Endothelial cell of umbilical vein (primary cell): Measurements from ENCODE around the gene ABCC1. TPM values are rescaled to one million over a fixed set of nuclear protein-coding genes. Genes with fewer than 3 reads are reported as not detected.

ENCODE experiments used
- BruUV-seq: library from RNA; stranded (reverse); fragments of 400-500 nt; replicated peaks from 2 replicates; lab custom pipeline; 2021; lab: Mats Ljungman, UMichigan
- CTCF ChIA-PET: fragments of 300-600, 350-600 bp; sonication (Branson Sonifier 250); formaldehyde crosslinking; loops from one replicate; lab custom pipeline; 2021; ENCODE audit warnings: antibody characterized with exemption, inconsistent platforms; lab: Charles Lee
- POLR2A ChIA-PET: fragments of 300-600, 350-600 bp; sonication (Branson Sonifier 250); formaldehyde crosslinking; loops from one replicate; lab custom pipeline; 2021; ENCODE audit warnings: antibody characterized with exemption, inconsistent platforms; lab: Charles Lee
- DNase-seq: peaks from one replicate; pipeline ENCODE4 v3.0.0-alpha.2; 2011; ENCODE audit warnings: low read depth, low spot score
- FAIRE-seq: peaks from 2 replicates; lab custom pipeline; 2011; peaks lifted over from hg19 to GRCh38; lab: Jason Lieb, UNC
- H2AFZ ChIP-seq: 2 replicates; pipeline ENCODE4 v1.6.0; 2012; ENCODE audit warnings: low read depth, low read length, control low read depth, inconsistent platforms
- H3K27ac ChIP-seq: 2 replicates; pipeline ENCODE4 v1.5.1; 2011; ENCODE audit warnings: low read depth, mild to moderate bottlenecking, control low read depth, low read length, moderate library complexity; ENCODE audit not compliant: insufficient read depth
- H3K27me3 ChIP-seq, 2 experiments: 2 replicates each; pipeline versions ENCODE4 v1.6.0 to v1.6.1; 2011; ENCODE audit warnings: low read length in 2 of 2, mixed read lengths in 1 of 2; ENCODE audit not compliant: control insufficient read depth in 2 of 2, insufficient read depth in 2 of 2
- H3K36me3 ChIP-seq, 2 experiments: 2 replicates in 1 of 2; 3 replicates in 1 of 2; pipeline ENCODE4 v1.5.1; 2011; ENCODE audit warnings: low read length in 2 of 2, mild to moderate bottlenecking in 1 of 2, moderate library complexity in 1 of 2; ENCODE audit not compliant: control insufficient read depth in 2 of 2, insufficient read depth in 2 of 2; ENCODE audit errors: extremely low read depth in 1 of 2
- H3K4me1 ChIP-seq: 3 replicates; pipeline ENCODE4 v1.5.1; 2011; ENCODE audit warnings: mild to moderate bottlenecking, low read length; ENCODE audit not compliant: control insufficient read depth, insufficient read depth; ENCODE audit errors: extremely low read depth
- H3K4me2 ChIP-seq: 2 replicates; pipeline ENCODE4 v1.6.1; 2011; ENCODE audit warnings: low read length, control low read depth, mixed read lengths; ENCODE audit not compliant: insufficient read depth
- H3K4me3 ChIP-seq, 3 experiments: fragments of 200-600 bp in 1 of 3; sonication (generic), shearing (Covaris generic) in 1 of 3; replicated peaks in 1 of 3; 2 replicates each; pipeline ENCODE4 v1.5.1; 2011 to 2016; ENCODE audit warnings: control low read depth in 3 of 3, low read length in 3 of 3, mild to moderate bottlenecking in 2 of 3, inconsistent platforms in 1 of 3, low read depth in 1 of 3, moderate library complexity in 1 of 3; ENCODE audit not compliant: insufficient read depth in 1 of 3
- H3K79me2 ChIP-seq: 2 replicates; pipeline ENCODE4 v1.6.0; 2012; ENCODE audit warnings: low read length, inconsistent platforms; ENCODE audit not compliant: control insufficient read depth, insufficient read depth
- H3K9ac ChIP-seq: replicated peaks from 2 replicates; pipeline ENCODE3; 2011; ENCODE audit warnings: low read length, control low read depth; ENCODE audit not compliant: insufficient read depth; ENCODE audit errors: extremely low read depth
- H3K9me1 ChIP-seq: replicated peaks from 3 replicates; pipeline ENCODE4 v1.6.0; 2011; ENCODE audit warnings: mild to moderate bottlenecking, low read length; ENCODE audit not compliant: control insufficient read depth, insufficient read depth; ENCODE audit errors: extremely low read depth
- H3K9me3 ChIP-seq: replicated peaks from 2 replicates; pipeline ENCODE4 v1.5.1; 2012; ENCODE audit warnings: low read length, inconsistent platforms; ENCODE audit not compliant: control insufficient read depth, insufficient read depth
- H4K20me1 ChIP-seq: replicated peaks from 2 replicates; pipeline ENCODE3; 2011; ENCODE audit warnings: mild to moderate bottlenecking, low read length; ENCODE audit not compliant: control insufficient read depth, insufficient read depth; ENCODE audit errors: extremely low read depth
- EZH2 ChIP-seq: IDR thresholded peaks from 2 replicates; pipeline ENCODE4 v1.6.1; 2012; ENCODE audit warnings: borderline replicate concordance, low read depth, mild to moderate bottlenecking, moderate library complexity, low read length, inconsistent platforms; ENCODE audit not compliant: severe bottlenecking
- FOS ChIP-seq: IDR thresholded peaks from 2 replicates; pipeline ENCODE4 v1.6.1; 2011; ENCODE audit warnings: mild to moderate bottlenecking, low read length, moderate library complexity, borderline replicate concordance; ENCODE audit not compliant: insufficient read depth
- GATA2 ChIP-seq: IDR thresholded peaks from 2 replicates; pipeline ENCODE4 v1.7.0; 2011; ENCODE audit warnings: low read depth, mild to moderate bottlenecking, moderate library complexity, mixed read lengths, low read length; ENCODE audit not compliant: insufficient read length, insufficient read depth
- JUN ChIP-seq: IDR thresholded peaks from 2 replicates; pipeline ENCODE4 v1.6.1; 2011; ENCODE audit warnings: borderline replicate concordance, low read depth; ENCODE audit not compliant: insufficient read length, insufficient read depth
- MAX ChIP-seq: IDR thresholded peaks from 2 replicates; pipeline ENCODE4 v1.6.1; 2011; ENCODE audit not compliant: insufficient read depth, insufficient read length
- MYC ChIP-seq: IDR thresholded peaks from one replicate; pipeline ENCODE4 v1.6.1; 2011; ENCODE audit warnings: mild to moderate bottlenecking, low read depth, low read length
- POLR2A ChIP-seq: IDR thresholded peaks from 2 replicates; pipeline ENCODE4 v1.6.1; 2012; ENCODE audit warnings: low read depth, mild to moderate bottlenecking, control low read depth, low read length
- POLR2AphosphoS5 ChIP-seq: IDR thresholded peaks from 2 replicates; pipeline ENCODE4 v1.6.1; 2012; ENCODE audit warnings: low read depth, mild to moderate bottlenecking, control low read depth, low read length, moderate library complexity; ENCODE audit not compliant: insufficient read depth
- dilution Hi-C: fragments of 300-500 bp; cut with MboI; formaldehyde crosslinking; loops from one replicate; pipeline ENCODE4 v1.15.0; 2019; ENCODE audit warnings: low sequenced_read_pairs; ENCODE audit not compliant: extremely low pct_ligation_motif_present
- intact Hi-C: fragments of 100-400 bp; cut with micrococcal nuclease; formaldehyde crosslinking; loops from one replicate; pipeline ENCODE4 v1.10.0; 2022
- polyA plus RNA-seq, 4 experiments: library from polyadenylated mRNA; depleted of rRNA in 3 of 4; stranded (reverse) in 3 of 4; unstranded in 1 of 4; fragments of >200 nt; gene quantifications; 2 replicates each; pipeline versions ENCODE4 v1.2.1 to v1.2.3, GENCODE V29; 2011 to 2012; ENCODE audit warnings: missing spikeins in 1 of 4
- total RNA-seq: library from RNA; stranded (reverse); gene quantifications from 2 replicates; pipeline ENCODE4 v1.2.3, GENCODE V29; 2021
- TF ChIP-seq, protein P1 (sequence below), 2 donors: IDR thresholded peaks; 1 replicate in 1 of 2; 2 replicates in 1 of 2; pipeline ENCODE4 v1.5.1; 2011; ENCODE audit warnings: low read length in 2 of 2, mild to moderate bottlenecking in 2 of 2, moderate library complexity in 2 of 2, control low read depth in 1 of 2, inconsistent platforms in 1 of 2, low read depth in 1 of 2; ENCODE audit not compliant: insufficient read depth in 1 of 2; ENCODE audit errors: extremely low read depth in 1 of 2

Gene ABCC1
- total and polyA plus RNA-seq, 2 donors (not counting 3 experiments of a cell fraction or from before 2014, with no cell fraction given) = 46.1 to 89.2 TPM

GRCh38 chr16:15948532-15949209 lies 745 bp upstream of the ABCC1 start:
- dilution Hi-C loops = no loop called here
- peaks cover 30% of the 10 kb centered on the region for H3K4me1 ChIP-seq
- peak overlapping the region; percentile 19 to 71 (median 31) for H3K4me3 ChIP-seq
- peak overlapping the region; percentile 76 for H2AFZ ChIP-seq
- H3K4me2 ChIP-seq = peak overlapping the region; percentile 65
- TSS peak; percentile 67 for BruUV-seq
- H4K20me1 ChIP-seq = no peaks in the 10 kb centered on the region
- H3K9ac ChIP-seq = peak overlapping the region; percentile 79
- H3K9me3 ChIP-seq = no peaks in the 10 kb centered on the region
- H3K9me1 ChIP-seq = no peaks in the 10 kb centered on the region
- intact Hi-C loops = no loop called here
- H3K79me2 ChIP-seq = peaks cover 41% of the 10 kb centered on the region
- no peaks in the 10 kb centered on the region for H3K36me3 ChIP-seq
- ChIA-PET POLR2A (no interaction called here), CTCF (no interaction called here)
- DNase-seq (no peak), FAIRE-seq (peak; percentile 42)
- H3K27ac ChIP-seq = peak overlapping the region; percentile 74
- TF ChIP-seq JUN = no peak
- no peak for TF ChIP-seq POLR2AphosphoS5
- TF ChIP-seq GATA2 = no peak
- no peak for TF ChIP-seq MYC
- TF ChIP-seq, protein P1, sequence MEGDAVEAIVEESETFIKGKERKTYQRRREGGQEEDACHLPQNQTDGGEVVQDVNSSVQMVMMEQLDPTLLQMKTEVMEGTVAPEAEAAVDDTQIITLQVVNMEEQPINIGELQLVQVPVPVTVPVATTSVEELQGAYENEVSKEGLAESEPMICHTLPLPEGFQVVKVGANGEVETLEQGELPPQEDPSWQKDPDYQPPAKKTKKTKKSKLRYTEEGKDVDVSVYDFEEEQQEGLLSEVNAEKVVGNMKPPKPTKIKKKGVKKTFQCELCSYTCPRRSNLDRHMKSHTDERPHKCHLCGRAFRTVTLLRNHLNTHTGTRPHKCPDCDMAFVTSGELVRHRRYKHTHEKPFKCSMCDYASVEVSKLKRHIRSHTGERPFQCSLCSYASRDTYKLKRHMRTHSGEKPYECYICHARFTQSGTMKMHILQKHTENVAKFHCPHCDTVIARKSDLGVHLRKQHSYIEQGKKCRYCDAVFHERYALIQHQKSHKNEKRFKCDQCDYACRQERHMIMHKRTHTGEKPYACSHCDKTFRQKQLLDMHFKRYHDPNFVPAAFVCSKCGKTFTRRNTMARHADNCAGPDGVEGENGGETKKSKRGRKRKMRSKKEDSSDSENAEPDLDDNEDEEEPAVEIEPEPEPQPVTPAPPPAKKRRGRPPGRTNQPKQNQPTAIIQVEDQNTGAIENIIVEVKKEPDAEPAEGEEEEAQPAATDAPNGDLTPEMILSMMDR (IDR thresholded peaks at IDR 0.05; ENCODE audit: extremely low read depth in 1 of 2, insufficient read depth in 1 of 2, low read depth in 1 of 2, low read length in 2 of 2) = no peak
- TF ChIP-seq FOS = no peak
- TF ChIP-seq EZH2 = no peak
- no peak for TF ChIP-seq MAX
- no peak for TF ChIP-seq POLR2A
- H3K27me3 ChIP-seq = no peaks in the 10 kb centered on the region
